D341Med (cell line): ENCODE results near the gene DHRS3.
"Not testable (repeated sequence)": the region's sequence is repeated elsewhere in the genome, so short reads cannot be mapped to it uniquely, and the experiment has no call there.

Experiments
- DNase-seq: peaks from one replicate; pipeline ENCODE4 v3.0.0; 2012; ENCODE audit warnings: low spot score

Gene DHRS3

GRCh38 chr1:12577020-12577419 lies 41.0 kb downstream of the DHRS3 start:
- DNase-seq: no peak

GRCh38 chr1:12574757-12575139 lies 43.3 kb downstream of the DHRS3 start:
- no peak for DNase-seq

- DNase-seq: no peak
Observed at GRCh38 chr1:12573015-12573825, 44.8 kb downstream of the DHRS3 start.

GRCh38 chr1:12572522-12572921 lies 45.5 kb downstream of the DHRS3 start:
- DNase-seq: no peak

DNA sequence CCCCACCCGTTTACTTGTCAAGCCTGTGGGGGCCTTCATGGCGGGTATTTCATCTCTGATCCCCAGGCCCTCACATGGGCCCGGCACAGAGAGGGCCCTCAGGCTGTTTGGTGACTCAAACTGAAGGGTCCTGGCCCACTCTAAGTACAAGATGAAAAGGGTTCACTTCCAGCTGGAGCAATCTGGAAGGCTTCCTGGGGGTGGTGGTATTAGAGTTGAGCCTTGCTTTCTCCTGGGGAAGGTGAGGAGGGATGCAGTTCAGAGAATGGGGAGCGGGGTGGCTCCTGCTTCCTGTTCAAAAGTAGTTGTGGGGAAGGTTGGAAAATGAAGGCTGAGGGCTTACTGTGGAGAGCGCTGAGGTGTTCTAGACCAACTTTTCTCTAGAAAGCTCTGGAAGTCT lies 47.7 kb downstream of the DHRS3 start:
- no peak for DNase-seq

DNA sequence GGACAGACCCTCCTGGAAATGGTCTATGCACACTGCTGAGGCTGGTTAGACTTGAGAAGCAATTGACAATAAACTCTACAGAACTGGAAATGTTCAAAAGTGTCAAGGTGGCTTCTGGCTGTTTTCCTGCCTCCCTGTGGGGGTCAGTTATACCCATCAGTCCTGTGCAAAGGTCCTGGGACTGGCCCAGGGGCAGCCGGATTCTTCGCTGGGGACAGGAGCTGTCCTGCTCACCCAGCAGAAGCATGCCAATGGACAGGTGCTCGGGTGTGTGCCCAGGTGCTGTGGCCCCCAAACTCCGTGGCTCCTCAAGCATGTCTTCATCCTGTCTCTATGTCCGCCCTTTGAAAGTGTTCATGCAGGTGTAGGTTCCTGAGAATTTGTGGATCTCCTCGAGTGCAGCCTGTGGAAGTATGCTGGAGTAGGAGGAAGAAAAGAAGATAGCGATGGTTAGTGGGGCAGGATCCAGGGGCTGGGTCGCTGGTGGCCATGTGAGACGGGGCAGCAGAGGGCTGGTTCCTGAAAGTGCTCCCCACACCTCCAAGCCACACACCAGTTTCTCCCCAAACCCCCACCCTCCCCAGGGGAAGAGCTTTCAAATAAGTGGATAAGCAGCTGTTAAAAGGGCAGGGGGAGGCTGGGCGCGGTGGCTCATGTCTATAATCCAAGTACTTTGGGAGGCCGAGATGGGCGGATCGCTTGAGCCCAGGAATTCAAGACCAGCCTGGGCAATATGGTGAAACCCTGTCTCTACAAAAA lies 49.8 kb downstream of the DHRS3 start:
- no peak for DNase-seq

DNA sequence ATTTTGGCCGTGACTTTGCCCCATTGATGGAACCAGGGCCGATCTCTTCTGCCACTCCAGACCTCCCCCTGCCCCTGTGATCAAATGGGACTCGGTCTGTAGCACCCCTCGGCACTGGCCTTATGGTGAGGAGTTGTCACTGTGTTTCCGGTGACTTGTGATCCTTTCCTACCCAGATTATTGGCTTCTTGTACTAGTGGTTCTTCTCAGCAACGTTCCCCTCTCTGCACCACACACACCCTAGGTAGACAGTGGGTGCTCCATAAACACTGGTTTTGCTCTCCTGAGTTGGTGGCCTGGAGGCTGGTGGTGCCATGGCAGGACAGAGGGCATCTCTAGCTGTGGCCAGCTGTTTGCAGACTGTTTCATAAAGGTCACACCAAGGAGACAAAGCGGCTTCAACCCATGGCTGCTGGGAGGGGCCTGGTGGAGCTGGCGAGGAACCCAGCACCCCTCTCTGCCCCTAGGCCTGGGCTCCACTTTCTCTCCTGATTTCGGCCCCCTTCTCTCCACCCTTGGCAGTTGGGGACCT lies 50.7 kb downstream of the DHRS3 start:
- no peak for DNase-seq

DNA sequence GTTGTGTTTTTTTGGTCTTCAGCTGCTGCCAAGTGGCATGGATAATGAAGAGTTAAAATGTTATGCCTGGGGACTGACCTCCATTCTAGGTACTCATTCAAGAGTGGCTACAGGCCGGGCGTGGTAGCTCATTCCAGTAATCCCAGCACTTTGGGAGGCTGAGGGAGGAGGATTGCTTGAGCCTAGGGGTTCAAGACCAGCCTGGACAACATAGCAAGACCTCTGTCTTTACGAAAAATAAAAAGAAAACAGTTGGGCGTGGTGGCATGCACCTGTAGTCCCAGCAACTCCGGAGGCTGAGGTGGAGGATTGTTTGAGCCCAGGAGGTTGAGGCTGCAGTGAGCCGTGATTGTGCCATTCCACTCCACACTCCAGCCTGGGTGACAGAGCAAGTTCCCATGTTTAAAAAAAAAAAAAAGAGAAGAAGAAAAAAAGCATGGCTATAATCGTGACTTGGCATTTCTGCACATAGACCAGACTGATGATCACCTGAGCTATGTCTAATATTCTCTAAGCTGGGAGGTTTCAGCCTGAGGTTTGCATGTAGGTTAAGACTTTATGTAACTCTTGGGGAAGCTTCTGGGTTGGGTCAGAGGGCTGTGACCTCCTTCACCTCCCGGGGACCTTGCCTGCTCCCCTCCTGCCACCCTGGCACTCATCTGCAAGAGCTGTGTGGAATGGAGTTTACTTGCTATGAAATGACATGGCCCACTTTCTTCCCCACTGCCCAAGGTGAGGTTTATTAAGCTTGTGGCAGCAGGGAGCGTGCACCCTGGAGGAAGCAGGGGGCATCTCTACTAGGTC lies 51.3 kb downstream of the DHRS3 start:
- no peak for DNase-seq

DNA sequence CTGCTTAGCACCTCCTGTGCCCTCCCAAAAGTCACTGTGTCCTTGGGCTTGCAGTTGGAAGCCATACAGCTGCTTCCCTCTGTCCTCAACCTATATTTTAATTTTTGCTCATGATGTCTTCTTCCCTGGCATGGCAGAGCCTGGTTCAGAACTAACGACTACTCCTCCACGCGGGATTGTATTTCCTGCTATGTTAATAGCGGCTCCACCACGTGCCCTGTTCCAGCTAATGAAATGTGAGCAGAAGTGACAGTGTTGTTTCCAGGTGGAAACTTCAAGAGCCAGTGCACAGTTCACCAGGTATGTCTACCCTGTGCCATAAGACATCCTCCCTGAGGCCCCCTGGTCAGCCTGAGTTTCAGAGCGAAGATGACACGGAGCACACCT lies 52.1 kb downstream of the DHRS3 start:
- DNase-seq: no peak

- DNase-seq: no peak
Observed at GRCh38 chr1:12565094-12565965, 52.7 kb downstream of the DHRS3 start.

GRCh38 chr1:12564251-12564650 lies 53.8 kb downstream of the DHRS3 start:
- not testable (repeated sequence) for DNase-seq

GRCh38 chr1:12562955-12563576 lies 54.9 kb downstream of the DHRS3 start:
- DNase-seq: no peak

DNA sequence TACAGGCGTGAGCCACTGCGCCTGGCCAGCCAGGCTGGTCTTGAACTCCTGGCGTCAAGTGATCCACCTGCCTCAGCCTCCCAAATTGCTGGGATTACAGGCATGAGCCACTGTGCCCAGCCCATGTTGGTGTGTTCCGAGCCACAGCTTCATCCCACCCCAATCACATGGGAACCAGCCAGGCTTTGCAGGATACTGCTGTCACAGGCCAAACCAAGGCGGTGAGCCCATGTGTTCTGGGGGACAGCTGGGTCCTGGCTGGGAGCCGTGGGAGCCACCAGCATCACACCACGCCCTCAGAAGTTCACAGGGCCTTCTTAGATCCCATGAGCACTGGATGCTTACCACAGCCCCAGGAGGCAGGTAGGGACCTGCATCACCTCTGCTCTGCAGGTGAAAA lies 56.9 kb downstream of the DHRS3 start:
- DNase-seq: no peak

- no peak for DNase-seq
Observed at GRCh38 chr1:12556957-12557935, 60.8 kb downstream of the DHRS3 start.

- peak; percentile 25 for DNase-seq
Observed at GRCh38 chr1:12556368-12556930, 61.6 kb downstream of the DHRS3 start.

GRCh38 chr1:12555411-12556367 lies 62.3 kb downstream of the DHRS3 start:
- peak; percentile 19 for DNase-seq

DNA sequence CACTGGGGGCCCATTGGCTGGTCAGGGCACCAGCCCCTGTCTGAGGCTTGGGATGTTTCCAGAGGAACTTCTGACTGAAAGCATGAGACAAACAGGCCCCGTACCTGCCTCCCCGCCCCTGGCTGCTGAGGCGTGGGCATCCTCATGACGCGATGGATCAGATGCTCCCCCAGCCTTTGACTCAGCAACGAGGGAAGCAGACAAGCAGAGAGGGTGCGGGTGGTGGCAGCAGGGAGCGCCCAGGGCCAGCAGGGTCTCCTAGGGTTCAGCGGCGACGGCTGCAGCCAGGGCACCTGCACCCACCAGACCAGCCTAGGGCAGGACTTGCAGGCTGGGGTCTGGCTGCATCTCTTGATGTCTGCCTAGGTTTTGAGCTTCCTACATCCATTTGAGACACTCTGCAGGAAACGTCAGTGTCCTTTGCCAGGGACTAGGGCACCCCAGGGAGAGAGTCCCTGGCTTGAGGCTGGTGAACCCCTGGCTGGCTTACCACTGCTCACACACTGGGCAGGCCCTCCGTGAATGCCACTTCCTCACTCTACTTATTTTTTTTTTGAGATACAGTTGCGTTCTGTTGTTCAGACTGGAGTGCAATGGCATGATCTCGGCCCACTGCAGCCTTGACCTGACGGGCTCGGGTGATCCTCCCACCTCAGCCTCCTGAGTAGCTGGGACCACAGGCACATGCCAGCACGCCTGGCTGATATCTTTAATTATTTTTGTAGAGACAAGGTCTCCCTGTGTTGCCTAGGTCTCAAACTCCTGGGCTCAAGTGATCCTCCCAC lies 63.3 kb downstream of the DHRS3 start:
- peak; percentile 27 for DNase-seq
